ENCODE data around the gene IL32.

IL32 gene

GRCh38 chr16:3095869-3096268 is 30.4 kb downstream of the IL32 start:
- peaks cover 4% of the 10 kb centered on the region for H3K4me1 ChIP-seq (ENCODE audit: insufficient read depth, low read length, poor library complexity, severe bottlenecking)
- no peaks in the 10 kb centered on the region for H3K9me2 ChIP-seq (replicated peaks; ENCODE audit: low read depth, low read length)
- no peaks in the 10 kb centered on the region for H3K9me3 ChIP-seq (ENCODE audit: insufficient read depth, low read depth, low read length)
- no peaks in the 10 kb centered on the region for H3F3A ChIP-seq (ENCODE audit: low read depth)
- H2AFZ ChIP-seq (ENCODE audit: low read length), result peak overlapping the region; percentile 49; the same call in 1 of the 2 replicates
- H3K36me3 ChIP-seq (ENCODE audit: insufficient read depth, low read length), result no peaks in the 10 kb centered on the region
- TF ChIP-seq CTCF (conservative IDR thresholded peaks at IDR 0.05; ENCODE audit: low read length), result peak; percentile 34
- TF ChIP-seq EZH2phosphoT487 (IDR thresholded peaks at IDR 0.05; ENCODE audit: borderline replicate concordance), result no peak
- H3K27me3 ChIP-seq (ENCODE audit: insufficient read depth, low read length, poor library complexity, severe bottlenecking), result no peaks in the 10 kb centered on the region
- H4K20me1 ChIP-seq (ENCODE audit: insufficient read depth, low read length, poor library complexity, severe bottlenecking), result no peaks in the 10 kb centered on the region
- H3K4me3 ChIP-seq (ENCODE audit: low read length, poor library complexity, severe bottlenecking), result no peak overlapping the region
- H3K79me2 ChIP-seq (ENCODE audit: insufficient read depth, low read length), result no peaks in the 10 kb centered on the region
- H3K9ac ChIP-seq (ENCODE audit: low read depth, low read length, poor library complexity, severe bottlenecking), result no peak overlapping the region
- no peak overlapping the region for H3K4me2 ChIP-seq (ENCODE audit: low read depth, low read length, poor library complexity, severe bottlenecking)

GRCh38 chr16:3096362-3096761 is 30.9 kb downstream of the IL32 start:
- Histone ChIP-seq H3K4me1 (ENCODE audit: insufficient read depth, low read length, poor library complexity, severe bottlenecking) (peaks cover 4% of the 10 kb centered on the region), H3K79me2 (ENCODE audit: insufficient read depth, low read length) (no peaks in the 10 kb centered on the region), H2AFZ (ENCODE audit: low read length) (peak overlapping the region; percentile 49; the same call in 1 of the 2 replicates), H4K20me1 (ENCODE audit: insufficient read depth, low read length, poor library complexity, severe bottlenecking) (no peaks in the 10 kb centered on the region), H3K36me3 (ENCODE audit: insufficient read depth, low read length) (no peaks in the 10 kb centered on the region), H3K4me2 (ENCODE audit: low read depth, low read length, poor library complexity, severe bottlenecking) (no peak overlapping the region), H3K9me2 (replicated peaks; ENCODE audit: low read depth, low read length) (no peaks in the 10 kb centered on the region), H3K9me3 (ENCODE audit: insufficient read depth, low read depth, low read length) (no peaks in the 10 kb centered on the region), H3K27me3 (ENCODE audit: insufficient read depth, low read length, poor library complexity, severe bottlenecking) (no peaks in the 10 kb centered on the region), H3K4me3 (ENCODE audit: low read length, poor library complexity, severe bottlenecking) (no peak overlapping the region), H3F3A (ENCODE audit: low read depth) (no peaks in the 10 kb centered on the region), H3K9ac (ENCODE audit: low read depth, low read length, poor library complexity, severe bottlenecking) (no peak overlapping the region)
- TF ChIP-seq CTCF (conservative IDR thresholded peaks at IDR 0.05; ENCODE audit: low read length), result no peak
- TF ChIP-seq EZH2phosphoT487 (IDR thresholded peaks at IDR 0.05; ENCODE audit: borderline replicate concordance), result no peak

GRCh38 chr16:3097266-3097665 is 31.8 kb downstream of the IL32 start:
- no peak overlapping the region for H2AFZ ChIP-seq (ENCODE audit: low read length)
- no peak overlapping the region for H3K9ac ChIP-seq (ENCODE audit: low read depth, low read length, poor library complexity, severe bottlenecking)
- H3K4me2 ChIP-seq (ENCODE audit: low read depth, low read length, poor library complexity, severe bottlenecking), result no peak overlapping the region
- no peaks in the 10 kb centered on the region for H3K27me3 ChIP-seq (ENCODE audit: insufficient read depth, low read length, poor library complexity, severe bottlenecking)
- no peaks in the 10 kb centered on the region for H3K9me2 ChIP-seq (replicated peaks; ENCODE audit: low read depth, low read length)
- H3K36me3 ChIP-seq (ENCODE audit: insufficient read depth, low read length), result no peaks in the 10 kb centered on the region
- H4K20me1 ChIP-seq (ENCODE audit: insufficient read depth, low read length, poor library complexity, severe bottlenecking), result no peaks in the 10 kb centered on the region
- H3K9me3 ChIP-seq (ENCODE audit: insufficient read depth, low read depth, low read length), result no peaks in the 10 kb centered on the region
- no peak overlapping the region for H3K4me3 ChIP-seq (ENCODE audit: low read length, poor library complexity, severe bottlenecking)
- H3K4me1 ChIP-seq (ENCODE audit: insufficient read depth, low read length, poor library complexity, severe bottlenecking), result peaks cover 4% of the 10 kb centered on the region
- H3K79me2 ChIP-seq (ENCODE audit: insufficient read depth, low read length), result no peaks in the 10 kb centered on the region
- TF ChIP-seq EZH2phosphoT487 (IDR thresholded peaks at IDR 0.05; ENCODE audit: borderline replicate concordance), result no peak
- no peak for TF ChIP-seq CTCF (conservative IDR thresholded peaks at IDR 0.05; ENCODE audit: low read length)
- H3F3A ChIP-seq (ENCODE audit: low read depth), result no peaks in the 10 kb centered on the region

Measured in Loucy (cell line).